GM19463 (cell line): ENCODE results near the gene FNDC3B.

Experiments
- ATAC-seq: cut with Tn5 transposase; IDR thresholded peaks from one replicate; pipeline ENCODE4 v1.9.1; 2021; ENCODE audit warnings: mild to moderate bottlenecking, moderate library complexity; ENCODE audit not compliant: unreplicated experiment

FNDC3B gene

GRCh38 chr3:172184106-172184822 lies 144.9 kb downstream of the FNDC3B start:
- ATAC-seq: no peak

DNA sequence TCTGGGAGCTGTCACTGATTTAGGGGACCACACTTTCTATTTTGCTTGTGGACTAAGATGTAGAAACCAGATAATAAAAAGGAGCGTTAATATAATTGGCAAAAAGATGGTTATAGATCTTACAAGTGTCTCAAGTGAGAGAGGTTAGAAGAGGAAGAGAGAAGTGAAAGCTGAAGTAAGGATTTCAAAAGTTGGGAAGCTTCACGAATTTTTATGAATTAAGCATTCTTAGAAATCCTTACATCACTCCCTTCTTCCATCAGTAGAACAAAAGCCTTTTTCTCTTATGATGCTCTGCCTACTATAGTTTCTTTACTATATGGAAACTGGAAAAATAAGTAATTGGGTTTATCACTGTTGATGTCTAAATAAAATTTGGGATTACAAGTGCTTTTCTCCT lies 146.5 kb downstream of the FNDC3B start:
- no peak for ATAC-seq

DNA sequence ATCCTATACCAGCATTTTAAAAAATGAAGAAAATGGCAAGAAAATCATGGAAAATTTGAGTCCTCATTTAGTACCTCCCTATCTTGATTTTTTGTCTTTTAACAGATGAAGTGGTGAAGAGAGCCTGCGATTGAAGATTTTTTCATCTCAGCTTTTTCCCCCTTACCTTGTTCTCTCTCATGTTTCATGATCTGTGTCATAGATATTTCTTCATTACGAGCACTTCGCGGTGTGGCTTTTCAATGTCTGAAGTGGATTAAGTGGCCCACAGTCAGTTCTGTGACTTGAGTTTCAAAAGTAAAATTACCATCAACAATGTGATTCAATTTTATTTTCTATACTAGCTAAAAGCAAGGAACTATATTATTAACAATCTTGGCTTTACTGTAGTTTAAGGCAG lies 147.2 kb downstream of the FNDC3B start:
- ATAC-seq: no peak

DNA sequence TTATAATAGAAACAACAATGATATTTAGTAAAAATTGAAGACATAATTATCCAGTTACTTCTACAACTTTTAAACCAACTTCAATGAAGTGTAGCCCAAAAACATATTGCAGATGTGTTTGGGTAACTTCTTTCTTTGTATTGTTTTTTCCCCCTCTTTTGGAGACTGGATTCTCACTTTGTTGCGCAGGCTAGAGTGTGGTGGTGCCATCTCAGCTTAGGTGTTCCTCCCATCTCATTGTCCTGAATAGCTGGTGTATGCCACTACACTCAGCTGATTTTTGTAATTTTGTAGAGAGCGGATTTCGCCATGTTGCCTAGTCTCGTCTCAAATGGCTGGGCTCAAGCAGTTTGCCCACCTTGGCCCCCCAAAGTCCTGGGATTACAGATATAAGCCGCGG lies 148.1 kb downstream of the FNDC3B start:
- no peak for ATAC-seq

DNA sequence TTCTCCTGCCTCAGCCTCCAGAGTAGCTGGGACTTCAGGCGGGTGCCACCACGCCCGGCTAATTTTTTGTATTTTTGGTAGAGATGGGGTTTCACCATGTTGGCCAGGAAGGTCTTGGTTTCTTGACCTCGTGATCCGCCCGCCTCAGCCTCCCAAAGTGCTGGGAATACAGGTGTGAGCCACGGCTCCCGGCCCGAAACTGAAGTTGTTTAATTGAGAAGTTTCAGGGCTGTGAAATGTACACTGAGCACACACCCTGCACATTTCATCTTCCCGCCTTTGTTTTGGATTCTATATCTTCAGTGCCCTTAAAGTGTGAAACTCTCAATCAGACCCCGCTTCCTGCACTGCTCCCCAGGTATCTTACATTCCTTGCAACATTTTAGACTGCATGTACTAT lies 149.1 kb downstream of the FNDC3B start:
- no peak for ATAC-seq

DNA sequence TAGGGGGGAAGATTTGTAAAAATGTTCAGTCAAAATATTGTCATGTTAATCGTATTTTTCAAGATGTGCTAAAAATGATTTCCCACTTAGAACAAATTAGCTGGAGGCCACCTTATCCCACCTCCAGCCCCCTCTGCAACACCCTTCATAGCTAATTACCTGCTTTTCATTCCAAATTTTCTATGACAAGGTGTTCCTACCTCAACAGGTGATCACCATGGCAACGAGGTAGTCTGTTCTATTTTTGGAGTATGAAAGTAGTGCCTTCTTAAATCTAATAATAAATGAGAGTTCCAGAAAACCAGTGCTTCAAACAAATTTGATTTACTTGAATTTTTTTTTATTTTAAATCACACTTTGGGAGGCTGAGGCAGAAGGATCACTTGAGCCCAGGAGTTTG lies 149.8 kb downstream of the FNDC3B start:
- no peak for ATAC-seq

DNA sequence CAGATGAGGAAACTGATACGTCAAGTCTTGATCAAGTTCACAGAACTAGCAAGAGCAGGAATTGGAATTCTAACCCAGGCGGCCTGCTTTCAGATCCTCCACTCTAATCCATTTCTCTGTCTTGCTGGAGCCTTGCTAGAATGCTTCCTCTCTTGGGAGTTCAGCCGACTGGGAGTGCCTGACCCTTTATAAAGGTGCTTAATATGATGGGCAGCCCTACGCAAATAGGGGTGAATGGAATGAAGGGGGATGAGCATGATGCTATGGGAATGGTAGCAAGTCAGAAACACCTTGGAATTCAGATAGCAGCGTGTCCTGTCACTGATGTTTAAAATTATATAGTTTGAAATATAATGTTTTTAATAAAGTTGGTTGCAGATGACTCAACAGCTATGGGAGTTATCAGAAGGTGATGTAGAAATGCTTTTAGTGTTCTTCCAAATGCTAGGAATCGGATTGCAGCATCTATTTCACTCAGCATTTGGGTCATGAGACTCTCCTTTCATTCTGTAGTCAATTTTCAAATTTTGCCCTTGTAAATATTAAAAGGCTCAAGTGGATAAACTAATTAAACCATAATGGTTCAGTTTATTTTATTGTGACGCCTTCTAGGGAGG lies 150.7 kb downstream of the FNDC3B start:
- ATAC-seq: no peak

- no peak for ATAC-seq
Measured at GRCh38 chr3:172190980-172191379, 151.6 kb downstream of the FNDC3B start.

DNA sequence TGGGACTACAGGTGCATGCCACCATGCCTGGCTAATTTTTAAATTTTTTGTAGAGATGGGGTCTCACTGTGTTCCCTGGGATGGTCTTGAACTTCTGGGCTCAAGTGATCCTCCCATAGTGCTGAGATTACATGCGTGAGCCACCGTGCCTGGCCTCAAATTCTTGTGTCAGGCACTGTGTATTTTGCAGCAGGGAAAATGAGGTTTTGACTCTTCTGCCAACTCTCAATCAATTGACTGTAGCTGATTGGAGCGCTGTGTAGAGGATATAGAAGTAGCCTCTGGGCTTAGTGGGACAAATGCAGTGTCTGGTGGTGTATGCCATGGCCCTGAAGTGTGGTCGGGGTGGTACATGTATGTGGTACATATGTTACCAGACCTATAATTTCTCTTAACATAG lies 152.3 kb downstream of the FNDC3B start:
- no peak for ATAC-seq

- ATAC-seq: no peak
Measured at GRCh38 chr3:172192830-172193415, 153.5 kb downstream of the FNDC3B start.

GRCh38 chr3:172193436-172193835 lies 154.1 kb downstream of the FNDC3B start:
- no peak for ATAC-seq

- no peak for ATAC-seq
Measured at GRCh38 chr3:172194702-172195406, 155.5 kb downstream of the FNDC3B start.

- ATAC-seq: no peak
Measured at GRCh38 chr3:172195407-172195754, 156.0 kb downstream of the FNDC3B start.

DNA sequence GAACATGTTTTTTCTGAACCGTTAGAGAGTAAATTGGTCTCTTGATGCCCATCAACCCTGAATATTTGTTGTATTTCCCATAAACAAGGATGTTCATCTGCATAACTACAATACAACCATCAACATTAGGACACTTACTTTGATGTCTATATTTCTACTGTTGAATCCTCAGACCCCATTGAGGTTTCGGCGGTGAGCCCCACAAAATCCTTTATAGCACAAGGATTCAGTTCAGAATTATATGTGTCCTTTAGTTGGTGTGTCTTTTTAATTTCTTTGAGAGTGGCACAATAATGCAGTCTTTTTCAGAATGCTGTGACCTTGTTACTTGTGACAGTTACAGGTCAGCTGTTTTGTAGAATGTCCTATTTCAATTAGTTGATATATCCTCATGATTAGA lies 158.0 kb downstream of the FNDC3B start:
- no peak for ATAC-seq

- ATAC-seq: no peak
Measured at GRCh38 chr3:172198428-172198827, 159.1 kb downstream of the FNDC3B start.

- ATAC-seq: no peak
Measured at GRCh38 chr3:172199850-172200369, 160.5 kb downstream of the FNDC3B start.

DNA sequence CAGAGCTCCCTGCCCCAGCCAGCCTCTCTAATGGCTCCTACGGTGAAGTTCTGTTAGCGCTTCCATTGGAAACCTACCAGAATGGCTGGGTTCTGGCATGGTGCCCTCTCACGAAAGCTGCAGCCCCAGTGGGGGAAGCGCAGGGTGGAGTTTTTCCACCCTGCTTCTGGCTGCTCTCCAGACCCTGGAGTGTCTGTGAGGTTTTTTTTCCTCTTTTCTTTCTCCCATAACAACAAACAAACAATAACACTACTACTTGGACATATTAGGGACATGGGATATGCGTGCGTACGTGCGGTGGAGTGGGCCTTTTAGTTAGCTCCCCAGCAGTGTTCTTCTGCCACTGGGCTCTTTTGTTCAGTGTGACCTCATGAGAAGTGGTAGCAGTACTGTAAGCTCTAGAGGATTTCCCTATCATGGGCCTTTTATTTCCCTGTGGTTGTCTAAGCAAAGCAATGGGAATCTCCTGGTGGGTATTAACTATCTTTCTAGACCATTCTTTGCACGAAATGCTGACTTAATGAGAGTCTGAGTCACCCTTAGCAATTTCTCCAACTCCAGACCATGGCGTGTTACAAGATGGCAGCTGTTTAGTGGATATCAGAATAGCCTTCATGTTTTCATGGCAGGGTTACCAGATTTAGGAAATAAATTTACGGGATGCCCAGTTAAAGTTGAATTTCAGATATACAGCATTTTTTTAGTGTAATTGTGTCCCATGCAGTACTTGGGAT lies 161.9 kb downstream of the FNDC3B start:
- ATAC-seq: no peak

DNA sequence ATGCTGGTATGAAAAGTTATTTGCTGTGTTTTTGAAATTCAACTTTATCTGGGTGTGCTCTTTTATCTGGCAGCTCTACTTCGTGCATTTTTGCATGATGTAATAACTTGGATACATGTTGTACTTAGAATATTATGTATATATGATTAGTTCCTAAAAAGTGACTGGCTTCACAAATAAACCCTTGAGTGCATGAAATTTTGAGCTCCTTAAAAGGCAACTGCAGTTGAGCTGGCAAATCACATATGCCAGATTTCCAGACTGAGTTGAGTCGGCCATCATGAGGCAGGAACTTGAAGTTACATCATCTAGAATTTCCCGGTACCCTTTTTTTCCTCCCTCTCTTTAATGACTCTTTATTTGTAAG lies 162.5 kb downstream of the FNDC3B start:
- no peak for ATAC-seq

DNA sequence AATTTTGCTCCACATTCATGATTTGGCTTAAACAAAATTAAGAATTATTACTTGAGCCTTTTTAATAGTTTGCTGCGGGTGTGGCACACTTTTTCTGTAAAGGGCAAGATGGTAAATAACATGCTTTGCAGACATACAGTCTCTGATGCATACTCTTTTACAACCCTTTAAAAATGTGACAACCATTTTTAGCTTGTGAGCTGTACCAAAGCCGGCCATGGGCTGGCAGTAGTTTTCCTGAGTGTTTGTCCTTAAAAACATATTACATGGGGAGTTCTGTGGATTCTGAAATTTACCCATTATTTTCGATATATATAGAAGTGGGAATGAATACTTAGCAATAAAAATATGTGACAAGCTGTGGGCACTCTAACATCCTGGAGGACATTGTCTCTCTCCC lies 163.4 kb downstream of the FNDC3B start:
- no peak for ATAC-seq

- no peak for ATAC-seq
Measured at GRCh38 chr3:172203522-172204258, 164.3 kb downstream of the FNDC3B start.
